Measurements from ENCODE around the gene ASB3. TPM values are rescaled to one million over a fixed set of nuclear protein-coding genes. Genes with fewer than 3 reads are reported as not detected.

The ASB3 gene
- polyA plus RNA-seq, 1 donor (not counting 4 experiments of a cell fraction or from before 2014, with no cell fraction given), result 16.6 TPM

DNA sequence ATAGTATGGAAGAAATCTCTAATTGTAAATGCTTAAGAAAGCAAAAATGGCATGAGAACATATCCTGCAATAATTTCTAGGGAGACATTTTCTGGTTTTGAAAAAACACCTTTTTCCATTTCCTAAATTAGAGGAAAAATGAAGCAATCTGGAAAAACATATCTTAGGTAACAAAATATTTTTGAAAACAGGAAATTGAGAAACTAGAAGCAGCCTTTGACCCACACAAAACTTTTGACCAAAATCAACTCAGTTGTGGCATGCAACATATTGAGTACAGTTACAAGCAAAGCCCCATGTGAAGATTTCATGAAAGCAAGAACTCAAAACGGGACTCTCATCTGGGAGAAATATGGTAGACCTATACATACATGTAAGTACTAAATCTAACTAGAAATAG lies 47.7 kb downstream of the ASB3 start:
- dilution Hi-C loops (cut with MboI; ENCODE audit: extremely low pct_ligation_motif_present, low sequenced_read_pairs), result no loop called here
- FAIRE-seq, result no peak
- Histone ChIP-seq H3K9ac (ENCODE audit: control insufficient read depth, extremely low read depth, insufficient read depth, low read length) (no peak overlapping the region), H4K20me1 (ENCODE audit: control insufficient read depth, extremely low read depth, insufficient read depth, low read length) (no peaks in the 10 kb centered on the region), H3K27me3 (ENCODE audit: control insufficient read depth, extremely low read depth, insufficient read depth, low read length) (no peaks in the 10 kb centered on the region), H3K36me3 (ENCODE audit: control insufficient read depth in 2 of 2, extremely low read depth in 1 of 2, insufficient read depth in 2 of 2, low read length in 2 of 2) (no peaks in the 10 kb centered on the region), H3K27ac (ENCODE audit: control insufficient read depth, insufficient read depth, low read length) (no peak overlapping the region), H3K9me3 (ENCODE audit: control insufficient read depth, low read depth, low read length) (no peaks in the 10 kb centered on the region), H3K4me1 (ENCODE audit: control insufficient read depth, extremely low read depth, insufficient read depth, low read length) (no peaks in the 10 kb centered on the region), H3K79me2 (ENCODE audit: control insufficient read depth, insufficient read depth, low read length) (no peaks in the 10 kb centered on the region), H2AFZ (ENCODE audit: control insufficient read depth, low read length) (no peak overlapping the region), H3K9me1 (ENCODE audit: control insufficient read depth, extremely low read depth, insufficient read depth, low read length) (no peaks in the 10 kb centered on the region), H3K4me2 (ENCODE audit: control insufficient read depth, extremely low read depth, insufficient read depth, low read depth, low read length) (no peak overlapping the region), H3K4me3 (ENCODE audit: control insufficient read depth in 2 of 3, extremely low read depth in 1 of 3, insufficient read depth in 2 of 3, low read depth in 1 of 3, low read length in 3 of 3) (no peak overlapping the region)
- DNase-seq (ENCODE audit: low read depth, low spot score), result no peak
- TF ChIP-seq, protein P1, sequence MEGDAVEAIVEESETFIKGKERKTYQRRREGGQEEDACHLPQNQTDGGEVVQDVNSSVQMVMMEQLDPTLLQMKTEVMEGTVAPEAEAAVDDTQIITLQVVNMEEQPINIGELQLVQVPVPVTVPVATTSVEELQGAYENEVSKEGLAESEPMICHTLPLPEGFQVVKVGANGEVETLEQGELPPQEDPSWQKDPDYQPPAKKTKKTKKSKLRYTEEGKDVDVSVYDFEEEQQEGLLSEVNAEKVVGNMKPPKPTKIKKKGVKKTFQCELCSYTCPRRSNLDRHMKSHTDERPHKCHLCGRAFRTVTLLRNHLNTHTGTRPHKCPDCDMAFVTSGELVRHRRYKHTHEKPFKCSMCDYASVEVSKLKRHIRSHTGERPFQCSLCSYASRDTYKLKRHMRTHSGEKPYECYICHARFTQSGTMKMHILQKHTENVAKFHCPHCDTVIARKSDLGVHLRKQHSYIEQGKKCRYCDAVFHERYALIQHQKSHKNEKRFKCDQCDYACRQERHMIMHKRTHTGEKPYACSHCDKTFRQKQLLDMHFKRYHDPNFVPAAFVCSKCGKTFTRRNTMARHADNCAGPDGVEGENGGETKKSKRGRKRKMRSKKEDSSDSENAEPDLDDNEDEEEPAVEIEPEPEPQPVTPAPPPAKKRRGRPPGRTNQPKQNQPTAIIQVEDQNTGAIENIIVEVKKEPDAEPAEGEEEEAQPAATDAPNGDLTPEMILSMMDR (optimal IDR thresholded peaks at IDR 0.05 in 1 of 3, IDR thresholded peaks at IDR 0.05 in 1 of 3, conservative IDR thresholded peaks at IDR 0.05 in 1 of 3; ENCODE audit: extremely low read depth in 1 of 3, insufficient read depth in 2 of 3, low read length in 3 of 3), result no peak
- TF ChIP-seq EZH2 (IDR thresholded peaks at IDR 0.05; ENCODE audit: low read length), result no peak

DNA sequence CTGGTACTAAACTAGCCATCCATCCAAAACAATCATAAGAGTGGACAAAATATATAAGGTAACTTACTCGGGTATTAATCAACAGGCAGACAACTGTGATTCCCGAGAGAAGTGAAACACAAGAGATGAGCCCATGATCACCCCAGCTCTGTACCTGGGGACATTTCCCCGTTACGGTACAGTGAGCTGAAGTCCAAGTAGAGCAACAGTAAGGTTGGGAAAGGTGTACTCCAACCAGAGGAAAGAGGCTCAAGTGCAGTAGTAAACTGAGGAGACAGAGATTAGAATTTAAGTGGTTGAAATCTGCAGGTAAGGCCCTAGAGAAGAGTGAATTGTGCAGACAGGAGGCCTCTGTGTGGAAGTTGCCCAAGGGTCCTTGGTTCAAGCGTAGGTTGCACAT lies 49.7 kb downstream of the ASB3 start:
- Histone ChIP-seq H3K36me3 (ENCODE audit: control insufficient read depth in 2 of 2, extremely low read depth in 1 of 2, insufficient read depth in 2 of 2, low read length in 2 of 2) (no peaks in the 10 kb centered on the region), H3K27ac (ENCODE audit: control insufficient read depth, insufficient read depth, low read length) (no peak overlapping the region), H3K9me1 (ENCODE audit: control insufficient read depth, extremely low read depth, insufficient read depth, low read length) (no peaks in the 10 kb centered on the region), H3K9ac (ENCODE audit: control insufficient read depth, extremely low read depth, insufficient read depth, low read length) (no peak overlapping the region), H3K79me2 (ENCODE audit: control insufficient read depth, insufficient read depth, low read length) (no peaks in the 10 kb centered on the region), H3K4me3 (ENCODE audit: control insufficient read depth in 2 of 3, extremely low read depth in 1 of 3, insufficient read depth in 2 of 3, low read depth in 1 of 3, low read length in 3 of 3) (no peak overlapping the region), H3K9me3 (ENCODE audit: control insufficient read depth, low read depth, low read length) (no peaks in the 10 kb centered on the region), H3K4me2 (ENCODE audit: control insufficient read depth, extremely low read depth, insufficient read depth, low read depth, low read length) (no peak overlapping the region), H2AFZ (ENCODE audit: control insufficient read depth, low read length) (no peak overlapping the region), H3K4me1 (ENCODE audit: control insufficient read depth, extremely low read depth, insufficient read depth, low read length) (no peaks in the 10 kb centered on the region), H3K27me3 (ENCODE audit: control insufficient read depth, extremely low read depth, insufficient read depth, low read length) (no peaks in the 10 kb centered on the region), H4K20me1 (ENCODE audit: control insufficient read depth, extremely low read depth, insufficient read depth, low read length) (no peaks in the 10 kb centered on the region)
- no peak for DNase-seq (ENCODE audit: low read depth, low spot score)
- no peak for TF ChIP-seq EZH2 (IDR thresholded peaks at IDR 0.05; ENCODE audit: low read length)
- TF ChIP-seq, protein P1 (optimal IDR thresholded peaks at IDR 0.05 in 1 of 3, IDR thresholded peaks at IDR 0.05 in 1 of 3, conservative IDR thresholded peaks at IDR 0.05 in 1 of 3; ENCODE audit: extremely low read depth in 1 of 3, insufficient read depth in 2 of 3, low read length in 3 of 3), result no peak
- dilution Hi-C loops (cut with MboI; ENCODE audit: extremely low pct_ligation_motif_present, low sequenced_read_pairs), result no loop called here
- no peak for FAIRE-seq

All from keratinocyte (primary cell).